ENCODE measurements around the gene INHBE. TPM values are rescaled to one million over a fixed set of nuclear protein-coding genes. Genes with fewer than 3 reads are reported as not detected.

INHBE gene
- total RNA-seq, 6 experiments from 2014 or later, result 0.12 to 0.34 (median 0.18) TPM; not detected in 1

DNA sequence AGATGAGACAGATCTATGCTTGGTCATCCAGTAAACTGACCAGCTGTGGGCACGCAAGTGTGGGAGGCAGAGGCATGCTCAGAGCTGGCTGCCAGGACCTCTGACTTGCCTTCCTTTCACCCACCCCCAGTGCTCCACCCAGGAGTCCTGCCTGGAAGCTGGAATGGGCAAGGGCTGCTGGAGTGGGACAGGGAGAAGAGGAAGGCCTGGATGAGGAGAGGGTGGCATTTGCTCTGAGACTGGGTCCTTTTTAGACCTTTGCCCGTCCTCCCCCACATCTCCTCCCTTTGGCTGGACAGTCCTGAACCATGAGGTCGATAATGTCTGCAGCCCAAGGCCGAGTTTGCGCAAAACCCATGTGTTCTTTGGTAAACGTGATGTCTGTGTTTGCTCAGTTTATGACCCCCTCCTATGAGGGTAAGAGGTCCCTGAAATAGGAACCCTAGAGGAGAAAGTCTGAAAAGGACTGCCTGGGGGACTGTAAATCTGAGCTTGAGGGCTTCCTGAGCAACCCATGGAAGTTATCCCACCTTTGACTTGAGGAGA is 3.8 kb upstream of the INHBE start:
- peaks cover 46% of the 10 kb centered on the region for H3K4me1 Mint-ChIP-seq (ENCODE audit: low read depth)
- H3K4me3 Mint-ChIP-seq, result no peak overlapping the region
- peak overlapping the region; percentile 96; the same call in 1 of the 2 replicates for H3K27ac Mint-ChIP-seq
- DNase-seq, result no peak
- H3K27me3 Mint-ChIP-seq (ENCODE audit: insufficient read depth), result no peaks in the 10 kb centered on the region; the same call in none of the 2 replicates
- no peaks in the 10 kb centered on the region for H3K9me3 Mint-ChIP-seq
- TF ChIP-seq, protein P1, sequence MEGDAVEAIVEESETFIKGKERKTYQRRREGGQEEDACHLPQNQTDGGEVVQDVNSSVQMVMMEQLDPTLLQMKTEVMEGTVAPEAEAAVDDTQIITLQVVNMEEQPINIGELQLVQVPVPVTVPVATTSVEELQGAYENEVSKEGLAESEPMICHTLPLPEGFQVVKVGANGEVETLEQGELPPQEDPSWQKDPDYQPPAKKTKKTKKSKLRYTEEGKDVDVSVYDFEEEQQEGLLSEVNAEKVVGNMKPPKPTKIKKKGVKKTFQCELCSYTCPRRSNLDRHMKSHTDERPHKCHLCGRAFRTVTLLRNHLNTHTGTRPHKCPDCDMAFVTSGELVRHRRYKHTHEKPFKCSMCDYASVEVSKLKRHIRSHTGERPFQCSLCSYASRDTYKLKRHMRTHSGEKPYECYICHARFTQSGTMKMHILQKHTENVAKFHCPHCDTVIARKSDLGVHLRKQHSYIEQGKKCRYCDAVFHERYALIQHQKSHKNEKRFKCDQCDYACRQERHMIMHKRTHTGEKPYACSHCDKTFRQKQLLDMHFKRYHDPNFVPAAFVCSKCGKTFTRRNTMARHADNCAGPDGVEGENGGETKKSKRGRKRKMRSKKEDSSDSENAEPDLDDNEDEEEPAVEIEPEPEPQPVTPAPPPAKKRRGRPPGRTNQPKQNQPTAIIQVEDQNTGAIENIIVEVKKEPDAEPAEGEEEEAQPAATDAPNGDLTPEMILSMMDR (IDR thresholded peaks at IDR 0.05), result no peak
- H3K36me3 Mint-ChIP-seq (ENCODE audit: low read depth), result no peaks in the 10 kb centered on the region

DNA sequence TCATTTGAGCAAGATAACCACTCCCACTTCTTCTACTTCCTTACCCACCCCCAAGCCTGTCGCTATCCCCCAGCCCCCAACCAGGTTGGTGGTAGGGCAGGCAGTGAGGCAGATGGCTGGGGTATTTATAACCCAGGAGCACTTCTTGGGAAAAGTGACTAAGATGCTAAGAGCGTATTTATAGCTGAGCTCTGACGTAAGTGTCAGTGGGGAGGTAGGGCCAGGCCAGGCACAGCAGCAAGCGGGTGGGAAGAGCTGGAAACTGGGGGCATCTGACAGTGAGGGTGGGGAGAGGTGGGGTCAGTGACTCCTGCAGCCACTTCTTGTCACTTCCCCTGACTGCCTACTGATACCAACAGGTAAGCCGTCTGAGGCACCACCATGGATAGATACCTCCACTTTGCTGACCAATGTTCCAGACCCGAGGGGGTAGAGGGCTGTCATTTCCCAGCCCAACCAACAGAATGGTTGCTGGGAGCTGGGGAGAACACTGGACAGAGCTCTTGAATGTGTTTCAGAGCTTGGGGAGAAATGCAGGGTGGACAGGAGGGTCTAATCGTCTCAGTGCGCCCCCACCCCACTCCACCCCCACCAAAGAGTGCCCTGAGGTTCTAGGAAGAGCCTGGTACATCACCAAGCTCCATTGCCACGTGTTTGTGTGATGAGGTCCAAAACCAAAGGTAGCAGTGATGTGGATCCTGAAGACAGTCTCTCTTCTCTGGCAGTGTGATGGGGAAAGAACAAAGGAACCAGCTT is 2.7 kb upstream of the INHBE start:
- Mint-ChIP-seq H3K4me1 (ENCODE audit: low read depth) (peaks cover 48% of the 10 kb centered on the region), H3K27me3 (ENCODE audit: insufficient read depth) (no peaks in the 10 kb centered on the region; the same call in none of the 2 replicates), H3K27ac (peak overlapping the region; percentile 96), H3K36me3 (ENCODE audit: low read depth) (no peaks in the 10 kb centered on the region), H3K9me3 (no peaks in the 10 kb centered on the region), H3K4me3 (peak overlapping the region; percentile 71)
- DNase-seq, result peak; percentile 84
- TF ChIP-seq, protein P1 (IDR thresholded peaks at IDR 0.05), result no peak

DNA sequence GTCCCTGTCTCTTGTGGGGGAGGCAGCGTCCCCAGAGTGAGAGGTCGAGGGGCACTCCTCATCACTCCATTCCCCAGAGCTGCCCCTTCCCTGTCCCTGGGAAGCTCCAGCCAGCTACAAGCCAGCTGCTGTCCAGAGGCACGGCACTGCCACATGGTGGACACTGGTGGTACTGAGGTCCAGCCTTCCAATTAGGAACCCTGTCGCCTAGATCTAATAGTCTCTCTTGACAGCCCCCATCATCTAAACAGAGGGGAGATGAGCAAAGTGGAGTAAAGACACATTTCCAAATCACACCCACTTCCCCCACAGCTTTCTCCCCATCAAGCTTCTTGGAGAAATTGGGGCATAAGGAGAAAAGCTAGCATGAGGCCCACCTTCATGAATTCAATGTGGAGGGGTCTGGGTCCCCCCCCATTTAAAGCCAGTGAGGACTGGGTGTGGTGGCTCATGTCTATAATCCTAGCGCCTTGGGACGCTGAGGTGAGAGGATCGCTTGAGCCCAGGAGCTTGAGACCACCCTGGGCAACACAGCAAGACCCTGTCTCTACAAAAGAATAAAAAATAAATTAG is 2.1 kb upstream of the INHBE start:
- DNase-seq, result peak; percentile 67
- H3K4me3 Mint-ChIP-seq, result peak overlapping the region; percentile 71
- TF ChIP-seq, protein P1 (IDR thresholded peaks at IDR 0.05), result peak; percentile 94
- H3K27ac Mint-ChIP-seq, result peak overlapping the region; percentile 96
- H3K9me3 Mint-ChIP-seq, result no peaks in the 10 kb centered on the region
- H3K36me3 Mint-ChIP-seq (ENCODE audit: low read depth), result no peaks in the 10 kb centered on the region
- H3K4me1 Mint-ChIP-seq (ENCODE audit: low read depth), result peaks cover 55% of the 10 kb centered on the region
- no peaks in the 10 kb centered on the region; the same call in none of the 2 replicates for H3K27me3 Mint-ChIP-seq (ENCODE audit: insufficient read depth)

DNA sequence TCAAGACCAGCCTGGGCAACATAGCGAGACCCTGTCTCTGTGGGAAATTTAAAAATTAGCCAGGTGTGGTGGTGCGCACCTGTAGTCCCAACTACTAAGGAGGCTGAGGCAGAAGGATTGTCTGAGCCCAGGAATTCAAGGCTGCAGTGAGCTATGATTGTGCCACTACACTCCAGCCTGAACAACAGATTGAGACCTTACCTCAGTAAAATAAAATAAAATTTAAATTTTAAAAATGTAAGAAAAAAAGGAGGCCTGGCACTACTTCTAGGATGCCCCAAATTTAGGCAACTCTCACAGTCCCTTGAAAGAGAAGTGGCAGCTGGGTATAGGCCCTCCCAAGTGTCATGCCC is 918 bp upstream of the INHBE start:
- Mint-ChIP-seq H3K36me3 (ENCODE audit: low read depth) (no peaks in the 10 kb centered on the region), H3K9me3 (no peaks in the 10 kb centered on the region), H3K27ac (peak overlapping the region; percentile 48; the same call in 1 of the 2 replicates), H3K4me1 (ENCODE audit: low read depth) (peaks cover 66% of the 10 kb centered on the region), H3K4me3 (no peak overlapping the region), H3K27me3 (ENCODE audit: insufficient read depth) (peaks cover 3% of the 10 kb centered on the region)
- TF ChIP-seq, protein P1 (IDR thresholded peaks at IDR 0.05), result no peak
- no peak for DNase-seq

DNA sequence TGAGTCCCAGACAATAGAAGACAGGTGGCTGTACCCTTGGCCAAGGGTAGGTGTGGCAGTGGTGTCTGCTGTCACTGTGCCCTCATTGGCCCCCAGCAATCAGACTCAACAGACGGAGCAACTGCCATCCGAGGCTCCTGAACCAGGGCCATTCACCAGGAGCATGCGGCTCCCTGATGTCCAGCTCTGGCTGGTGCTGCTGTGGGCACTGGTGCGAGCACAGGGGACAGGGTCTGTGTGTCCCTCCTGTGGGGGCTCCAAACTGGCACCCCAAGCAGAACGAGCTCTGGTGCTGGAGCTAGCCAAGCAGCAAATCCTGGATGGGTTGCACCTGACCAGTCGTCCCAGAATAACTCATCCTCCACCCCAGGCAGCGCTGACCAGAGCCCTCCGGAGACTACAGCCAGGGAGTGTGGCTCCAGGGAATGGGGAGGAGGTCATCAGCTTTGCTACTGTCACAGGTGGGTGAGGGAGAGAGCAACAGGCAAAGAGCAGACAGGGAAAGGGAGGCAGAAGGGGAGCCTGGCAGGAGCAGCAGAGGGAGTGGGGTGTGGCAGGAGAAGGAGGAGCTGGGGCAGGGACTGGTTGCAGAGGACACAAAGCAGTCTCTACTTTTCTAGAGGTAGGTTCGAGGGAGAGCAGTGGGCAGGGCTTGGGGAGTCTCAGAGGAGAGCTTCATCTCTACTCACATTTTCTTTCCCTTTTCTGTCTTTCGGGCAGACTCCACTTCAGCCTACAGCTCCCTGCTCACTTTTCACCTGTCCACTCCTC is 452 bp downstream of the INHBE start:
- Mint-ChIP-seq H3K9me3 (no peaks in the 10 kb centered on the region), H3K27ac (no peak overlapping the region), H3K4me1 (ENCODE audit: low read depth) (peaks cover 73% of the 10 kb centered on the region), H3K27me3 (ENCODE audit: insufficient read depth) (peaks cover 6% of the 10 kb centered on the region), H3K36me3 (ENCODE audit: low read depth) (no peaks in the 10 kb centered on the region), H3K4me3 (no peak overlapping the region; the same call in 1 of the 2 replicates)
- TF ChIP-seq, protein P1 (IDR thresholded peaks at IDR 0.05), result no peak
- DNase-seq, result no peak

Data from HFFc6 (cell line).